Measurements from ENCODE around the gene PHYHIPL.
"Not testable (repeated sequence)": the region's sequence is repeated elsewhere in the genome, so short reads cannot be mapped to it uniquely, and the experiment has no call there.

PHYHIPL gene

GRCh38 chr10:59206204-59206720 is 29.8 kb downstream of the PHYHIPL start:
- no peak for DNase-seq (ENCODE audit: low spot score)

- no peak for DNase-seq (ENCODE audit: low spot score)
Measured at GRCh38 chr10:59212301-59212798, 35.9 kb downstream of the PHYHIPL start.

- DNase-seq (ENCODE audit: low spot score), result no peak
Measured at GRCh38 chr10:59214160-59214559, 37.7 kb downstream of the PHYHIPL start.

GRCh38 chr10:59216178-59216869 is 39.9 kb downstream of the PHYHIPL start:
- DNase-seq (ENCODE audit: low spot score), result no peak

- DNase-seq (ENCODE audit: low spot score), result no peak
Measured at GRCh38 chr10:59222788-59223187, 46.3 kb downstream of the PHYHIPL start.

- DNase-seq (ENCODE audit: low spot score), result not testable (repeated sequence)
Measured at GRCh38 chr10:59223597-59223996, 47.2 kb downstream of the PHYHIPL start.

- no peak for DNase-seq (ENCODE audit: low spot score)
Measured at GRCh38 chr10:59225211-59225610, 48.8 kb downstream of the PHYHIPL start.

- no peak for DNase-seq (ENCODE audit: low spot score)
Measured at GRCh38 chr10:59227136-59227673, 50.8 kb downstream of the PHYHIPL start.

- DNase-seq (ENCODE audit: low spot score), result no peak
Measured at GRCh38 chr10:59229441-59229840, 53.0 kb downstream of the PHYHIPL start.

- DNase-seq (ENCODE audit: low spot score), result no peak
Measured at GRCh38 chr10:59234194-59234593, 57.8 kb downstream of the PHYHIPL start.

GRCh38 chr10:59234816-59235429 is 58.5 kb downstream of the PHYHIPL start:
- DNase-seq (ENCODE audit: low spot score), result no peak

- DNase-seq (ENCODE audit: low spot score), result no peak
Measured at GRCh38 chr10:59236064-59236697, 59.7 kb downstream of the PHYHIPL start.

- DNase-seq (ENCODE audit: low spot score), result no peak
Measured at GRCh38 chr10:59237775-59238174, 61.3 kb downstream of the PHYHIPL start.

- DNase-seq (ENCODE audit: low spot score), result not testable (repeated sequence)
Measured at GRCh38 chr10:59239108-59239507, 62.7 kb downstream of the PHYHIPL start.

GRCh38 chr10:59240582-59241183 is 64.2 kb downstream of the PHYHIPL start:
- DNase-seq (ENCODE audit: low spot score), result no peak

- DNase-seq (ENCODE audit: low spot score), result no peak
Measured at GRCh38 chr10:59242057-59242456, 65.6 kb downstream of the PHYHIPL start.

- no peak for DNase-seq (ENCODE audit: low spot score)
Measured at GRCh38 chr10:59242991-59243390, 66.5 kb downstream of the PHYHIPL start.

- no peak for DNase-seq (ENCODE audit: low spot score)
Measured at GRCh38 chr10:59243611-59244195, 67.3 kb downstream of the PHYHIPL start.

GRCh38 chr10:59244871-59245270 is 68.4 kb downstream of the PHYHIPL start:
- no peak for DNase-seq (ENCODE audit: low spot score)

GRCh38 chr10:59245686-59246085 is 69.2 kb downstream of the PHYHIPL start:
- no peak for DNase-seq (ENCODE audit: low spot score)

- DNase-seq (ENCODE audit: low spot score), result no peak
Measured at GRCh38 chr10:59252491-59252890, 76.0 kb downstream of the PHYHIPL start.

- no peak for DNase-seq (ENCODE audit: low spot score)
Measured at GRCh38 chr10:59255463-59255862, 79.0 kb downstream of the PHYHIPL start.

Data from ecto neural progenitor cell (in vitro differentiated cells).